Osteoblast (primary cell): Measurements from ENCODE around the gene CEP152. TPM values are rescaled to one million over a fixed set of nuclear protein-coding genes. Genes with fewer than 3 reads are reported as not detected.

Experiments
- DNase-seq: peaks from one replicate; pipeline ENCODE4 v3.0.0; 2011; ENCODE audit warnings: low spot score, mixed read lengths; ENCODE audit not compliant: insufficient read length; ENCODE audit errors: missing footprints
- H2AFZ ChIP-seq: 2 replicates; pipeline ENCODE4 v1.6.0; 2011; ENCODE audit warnings: mild to moderate bottlenecking, low read length
- H3K27ac ChIP-seq: 2 replicates; pipeline ENCODE4 v1.5.1; 2011; ENCODE audit warnings: mild to moderate bottlenecking, low read depth, low read length, moderate library complexity
- H3K27me3 ChIP-seq: 2 replicates; pipeline ENCODE4 v1.6.0; 2012; ENCODE audit warnings: mild to moderate bottlenecking, control low read depth, inconsistent platforms, low read length, moderate library complexity; ENCODE audit not compliant: insufficient read depth
- H3K36me3 ChIP-seq: 2 replicates; pipeline ENCODE4 v1.5.1; 2011; ENCODE audit warnings: mild to moderate bottlenecking, low read length, control low read depth, moderate library complexity; ENCODE audit not compliant: insufficient read depth
- H3K4me1 ChIP-seq: 2 replicates; pipeline ENCODE4 v1.5.1; 2011; ENCODE audit warnings: mild to moderate bottlenecking, low read length, control low read depth, moderate library complexity; ENCODE audit not compliant: insufficient read depth
- H3K4me2 ChIP-seq: 2 replicates; pipeline ENCODE4 v1.6.0; 2011; ENCODE audit warnings: mild to moderate bottlenecking, low read length; ENCODE audit not compliant: insufficient read depth
- H3K4me3 ChIP-seq: fragments of 200-600 bp; sonication (generic); 3 replicates; pipeline ENCODE4 v1.5.1; 2012; ENCODE audit warnings: mild to moderate bottlenecking, low read length, inconsistent platforms; ENCODE audit not compliant: insufficient read depth
- H3K79me2 ChIP-seq: 2 replicates; pipeline ENCODE4 v1.6.0; 2012; ENCODE audit warnings: mild to moderate bottlenecking, low read length, control low read depth, inconsistent platforms; ENCODE audit not compliant: insufficient read depth
- H3K9me3 ChIP-seq: 2 replicates; pipeline ENCODE4 v1.5.1; 2011; ENCODE audit warnings: low read depth, low read length, control low read depth
- H4K20me1 ChIP-seq: 2 replicates; pipeline ENCODE4 v1.6.0; 2012; ENCODE audit warnings: mild to moderate bottlenecking, low read length, control low read depth; ENCODE audit not compliant: insufficient read depth
- total RNA-seq: library from RNA; depleted of rRNA; stranded (reverse); fragments of >200 nt; gene quantifications from 2 replicates; pipeline ENCODE4 v1.2.3, GENCODE V29; 2012
- TF ChIP-seq, protein P1 (sequence below): IDR thresholded peaks from 2 replicates; pipeline ENCODE4 v1.5.1; 2011; ENCODE audit warnings: mild to moderate bottlenecking, low read depth, low read length, moderate library complexity; ENCODE audit errors: extremely low read depth

The CEP152 gene
- total RNA-seq, 1 donor: 4.3 TPM

DNA sequence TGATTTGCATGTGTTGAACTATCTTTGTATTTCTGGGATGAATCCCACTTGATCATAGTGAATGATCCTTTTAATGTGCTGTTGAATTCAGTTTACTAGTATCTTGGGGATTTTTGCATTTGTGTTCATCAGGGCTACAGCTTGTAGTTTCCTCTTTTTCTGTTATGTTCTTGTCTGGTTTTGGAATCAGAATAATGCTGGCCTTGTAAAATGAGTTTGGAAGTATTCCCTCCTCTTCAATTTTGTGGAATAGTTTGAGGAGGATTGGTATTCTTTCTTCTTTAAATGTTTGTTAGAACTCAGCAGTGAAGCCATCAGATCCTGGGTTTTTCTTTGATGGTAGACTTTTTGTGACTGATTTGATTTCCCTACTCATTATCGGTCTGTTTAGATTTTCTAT is 102.2 kb downstream of the CEP152 start:
- Histone ChIP-seq H3K27me3 (no peaks in the 10 kb centered on the region), H3K4me3 (no peak overlapping the region), H3K36me3 (no peaks in the 10 kb centered on the region), H3K4me2 (no peak overlapping the region), H3K79me2 (no peaks in the 10 kb centered on the region), H4K20me1 (no peaks in the 10 kb centered on the region), H2AFZ (no peak overlapping the region), H3K4me1 (peaks cover 1% of the 10 kb centered on the region), H3K9me3 (no peaks in the 10 kb centered on the region), H3K27ac (no peak overlapping the region)
- TF ChIP-seq, protein P1, sequence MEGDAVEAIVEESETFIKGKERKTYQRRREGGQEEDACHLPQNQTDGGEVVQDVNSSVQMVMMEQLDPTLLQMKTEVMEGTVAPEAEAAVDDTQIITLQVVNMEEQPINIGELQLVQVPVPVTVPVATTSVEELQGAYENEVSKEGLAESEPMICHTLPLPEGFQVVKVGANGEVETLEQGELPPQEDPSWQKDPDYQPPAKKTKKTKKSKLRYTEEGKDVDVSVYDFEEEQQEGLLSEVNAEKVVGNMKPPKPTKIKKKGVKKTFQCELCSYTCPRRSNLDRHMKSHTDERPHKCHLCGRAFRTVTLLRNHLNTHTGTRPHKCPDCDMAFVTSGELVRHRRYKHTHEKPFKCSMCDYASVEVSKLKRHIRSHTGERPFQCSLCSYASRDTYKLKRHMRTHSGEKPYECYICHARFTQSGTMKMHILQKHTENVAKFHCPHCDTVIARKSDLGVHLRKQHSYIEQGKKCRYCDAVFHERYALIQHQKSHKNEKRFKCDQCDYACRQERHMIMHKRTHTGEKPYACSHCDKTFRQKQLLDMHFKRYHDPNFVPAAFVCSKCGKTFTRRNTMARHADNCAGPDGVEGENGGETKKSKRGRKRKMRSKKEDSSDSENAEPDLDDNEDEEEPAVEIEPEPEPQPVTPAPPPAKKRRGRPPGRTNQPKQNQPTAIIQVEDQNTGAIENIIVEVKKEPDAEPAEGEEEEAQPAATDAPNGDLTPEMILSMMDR: no peak
- DNase-seq: no peak

DNA sequence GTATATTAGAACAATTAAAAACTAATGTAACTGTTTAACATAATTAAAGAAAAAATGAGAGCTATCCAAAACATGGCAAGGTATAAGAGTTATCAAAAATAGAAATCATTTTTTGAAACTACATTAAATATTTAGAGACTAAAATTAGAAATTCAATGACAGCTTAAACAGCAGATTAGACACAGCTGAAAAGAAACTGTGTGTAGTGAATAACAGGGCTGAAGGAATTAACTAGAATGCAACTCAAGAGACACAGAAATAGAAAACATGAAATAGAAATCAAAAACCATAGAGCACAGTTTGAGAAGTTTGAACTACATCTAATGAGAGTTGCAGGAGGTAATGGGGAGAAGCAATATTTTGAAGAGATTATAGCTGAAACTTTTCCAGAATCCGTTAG is 105.5 kb downstream of the CEP152 start:
- Histone ChIP-seq H3K79me2 (no peaks in the 10 kb centered on the region), H4K20me1 (no peaks in the 10 kb centered on the region), H3K27ac (no peak overlapping the region), H3K9me3 (no peaks in the 10 kb centered on the region), H3K4me2 (no peak overlapping the region), H3K4me3 (no peak overlapping the region), H3K4me1 (peaks cover 15% of the 10 kb centered on the region), H3K36me3 (no peaks in the 10 kb centered on the region), H2AFZ (no peak overlapping the region), H3K27me3 (no peaks in the 10 kb centered on the region)
- DNase-seq: no peak
- TF ChIP-seq, protein P1: no peak

DNA sequence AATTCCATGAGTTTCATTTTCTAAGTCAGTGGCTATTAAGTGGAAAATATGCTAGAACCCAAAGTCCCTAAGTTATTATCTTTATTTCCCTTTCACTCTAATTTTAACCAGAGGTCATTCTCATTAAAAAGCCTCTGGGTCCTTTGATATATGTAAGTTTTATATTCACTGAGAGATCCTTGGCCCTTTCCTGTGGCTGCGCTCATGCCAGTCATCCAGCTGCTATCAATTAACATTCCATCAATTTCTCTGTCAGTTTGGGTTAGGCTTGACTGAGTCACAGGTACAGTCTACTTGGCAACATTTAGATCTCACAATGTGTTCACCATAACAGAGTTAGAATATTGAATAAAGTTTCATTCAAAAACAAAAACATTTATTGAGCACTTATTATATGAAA is 107.3 kb downstream of the CEP152 start:
- Histone ChIP-seq H4K20me1 (no peaks in the 10 kb centered on the region), H3K36me3 (no peaks in the 10 kb centered on the region), H3K27me3 (no peaks in the 10 kb centered on the region), H3K9me3 (no peaks in the 10 kb centered on the region), H3K4me3 (peak overlapping the region; percentile 25), H3K79me2 (no peaks in the 10 kb centered on the region), H3K27ac (peak overlapping the region; percentile 67), H3K4me2 (peak overlapping the region; percentile 66), H2AFZ (peak overlapping the region; percentile 52), H3K4me1 (peaks cover 15% of the 10 kb centered on the region)
- TF ChIP-seq, protein P1: no peak
- peak; percentile 26 for DNase-seq

DNA sequence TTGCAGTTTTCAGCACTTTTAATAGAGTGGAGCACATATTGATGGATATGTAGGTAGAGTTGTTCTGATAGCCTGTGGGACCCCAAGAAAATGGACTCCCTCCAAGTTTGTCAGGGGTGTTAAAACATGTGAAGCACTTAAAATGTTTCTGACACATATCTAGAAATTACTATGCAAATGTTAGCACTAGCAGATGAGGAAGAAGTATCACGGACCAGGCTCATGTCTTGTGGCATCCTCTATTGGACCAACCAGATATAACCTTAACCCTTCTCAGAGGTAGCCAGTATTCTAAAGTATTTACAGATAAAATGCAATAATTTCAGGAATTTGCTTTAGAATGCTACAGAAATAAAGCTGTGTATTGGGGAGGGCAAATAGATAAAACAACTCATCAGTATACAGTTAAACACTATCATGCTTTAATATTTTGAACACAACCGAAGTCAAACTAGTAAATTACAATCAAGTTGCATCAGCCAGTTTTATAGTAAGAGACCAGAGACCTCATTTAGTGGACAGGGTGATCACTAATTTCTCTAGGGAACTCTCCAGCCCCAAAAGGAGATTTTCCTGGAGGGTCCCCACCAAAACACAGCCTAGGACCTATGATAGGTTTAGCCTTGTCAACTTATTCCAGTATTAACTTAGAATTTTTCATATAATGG is 108.2 kb downstream of the CEP152 start:
- no peaks in the 10 kb centered on the region for H3K27me3 ChIP-seq
- TF ChIP-seq, protein P1: no peak
- DNase-seq: no peak
- H2AFZ ChIP-seq: peak overlapping the region; percentile 52
- no peaks in the 10 kb centered on the region for H3K36me3 ChIP-seq
- H3K4me1 ChIP-seq: peaks cover 15% of the 10 kb centered on the region
- H4K20me1 ChIP-seq: no peaks in the 10 kb centered on the region
- H3K79me2 ChIP-seq: no peaks in the 10 kb centered on the region
- H3K27ac ChIP-seq: peak overlapping the region; percentile 67
- no peaks in the 10 kb centered on the region for H3K9me3 ChIP-seq
- peak overlapping the region; percentile 66 for H3K4me2 ChIP-seq
- no peak overlapping the region for H3K4me3 ChIP-seq
